Mesodermal cell (in vitro differentiated cells): Measurements from ENCODE around the gene DDX6. TPM values are rescaled to one million over a fixed set of nuclear protein-coding genes. Genes with fewer than 3 reads are reported as not detected.
"Not testable (repeated sequence)": the region's sequence is repeated elsewhere in the genome, so short reads cannot be mapped to it uniquely, and the experiment has no call there.

ENCODE experiments used
- H3K27ac ChIP-seq: 2 replicates; pipeline ENCODE4 v1.7.0; 2013; ENCODE audit warnings: mild to moderate bottlenecking, low read depth, low read length, moderate library complexity; ENCODE audit not compliant: severe bottlenecking
- H3K36me3 ChIP-seq: 2 replicates; pipeline ENCODE4 v1.7.1; 2013; ENCODE audit warnings: mild to moderate bottlenecking, low read length, moderate library complexity; ENCODE audit not compliant: control insufficient read depth, insufficient read depth
- H3K4me1 ChIP-seq: one replicate; pipeline ENCODE4 v1.7.1; 2013; ENCODE audit warnings: mild to moderate bottlenecking, low read length; ENCODE audit not compliant: insufficient read depth, control insufficient read depth, poor library complexity, severe bottlenecking
- H3K4me3 ChIP-seq: 2 replicates; pipeline ENCODE4 v1.7.0; 2013; ENCODE audit warnings: low read length, control low read depth, mild to moderate bottlenecking; ENCODE audit not compliant: insufficient read depth, poor library complexity, severe bottlenecking; ENCODE audit errors: extremely low read depth
- H3K9me3 ChIP-seq: 2 replicates; pipeline ENCODE4 v1.7.1; 2013; ENCODE audit warnings: mild to moderate bottlenecking, low read length, moderate library complexity; ENCODE audit not compliant: control insufficient read depth
- WGBS, 2 experiments: methylation state at CpG; one replicate each; pipeline ENCODE4 v1.1.5; 2013; ENCODE audit warnings: missing lambda C conversion rate in 2 of 2; ENCODE audit not compliant: insufficient coverage in 2 of 2; 5-methylcytosine and 5-hydroxymethylcytosine counted together
- polyA plus RNA-seq, 2 experiments: library from polyadenylated mRNA; stranded (reverse); fragments of 50-300 nt; gene quantifications; one replicate each; pipeline ENCODE4 v1.2.3, GENCODE V29; 2013

DDX6 gene, protein sequence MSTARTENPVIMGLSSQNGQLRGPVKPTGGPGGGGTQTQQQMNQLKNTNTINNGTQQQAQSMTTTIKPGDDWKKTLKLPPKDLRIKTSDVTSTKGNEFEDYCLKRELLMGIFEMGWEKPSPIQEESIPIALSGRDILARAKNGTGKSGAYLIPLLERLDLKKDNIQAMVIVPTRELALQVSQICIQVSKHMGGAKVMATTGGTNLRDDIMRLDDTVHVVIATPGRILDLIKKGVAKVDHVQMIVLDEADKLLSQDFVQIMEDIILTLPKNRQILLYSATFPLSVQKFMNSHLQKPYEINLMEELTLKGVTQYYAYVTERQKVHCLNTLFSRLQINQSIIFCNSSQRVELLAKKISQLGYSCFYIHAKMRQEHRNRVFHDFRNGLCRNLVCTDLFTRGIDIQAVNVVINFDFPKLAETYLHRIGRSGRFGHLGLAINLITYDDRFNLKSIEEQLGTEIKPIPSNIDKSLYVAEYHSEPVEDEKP
- polyA plus RNA-seq (2013, experiment 1 of 2), result 49.3 TPM
- polyA plus RNA-seq (2013, experiment 2 of 2), result 51.4 TPM

- WGBS, 2 experiments, result 0% methylated on average over 41 to 57 of the region's 81 CpGs
- peaks cover 9% of the 10 kb centered on the region for H3K4me1 ChIP-seq
- peaks cover 12% of the 10 kb centered on the region for H3K36me3 ChIP-seq
- peak within 1 kb of the TSS; percentile 98 for H3K27ac ChIP-seq
- peak within 1 kb of the TSS; percentile 96 for H3K4me3 ChIP-seq
- H3K9me3 ChIP-seq, result no peaks in the 10 kb centered on the region
Observed at GRCh38 chr11:118791111-118791960, at the start of gene DDX6. TSS of gene DDX6 (minus strand) at chr11:118791164. CDS start at chr11:118786251, 4,913 bp downstream.

DNA sequence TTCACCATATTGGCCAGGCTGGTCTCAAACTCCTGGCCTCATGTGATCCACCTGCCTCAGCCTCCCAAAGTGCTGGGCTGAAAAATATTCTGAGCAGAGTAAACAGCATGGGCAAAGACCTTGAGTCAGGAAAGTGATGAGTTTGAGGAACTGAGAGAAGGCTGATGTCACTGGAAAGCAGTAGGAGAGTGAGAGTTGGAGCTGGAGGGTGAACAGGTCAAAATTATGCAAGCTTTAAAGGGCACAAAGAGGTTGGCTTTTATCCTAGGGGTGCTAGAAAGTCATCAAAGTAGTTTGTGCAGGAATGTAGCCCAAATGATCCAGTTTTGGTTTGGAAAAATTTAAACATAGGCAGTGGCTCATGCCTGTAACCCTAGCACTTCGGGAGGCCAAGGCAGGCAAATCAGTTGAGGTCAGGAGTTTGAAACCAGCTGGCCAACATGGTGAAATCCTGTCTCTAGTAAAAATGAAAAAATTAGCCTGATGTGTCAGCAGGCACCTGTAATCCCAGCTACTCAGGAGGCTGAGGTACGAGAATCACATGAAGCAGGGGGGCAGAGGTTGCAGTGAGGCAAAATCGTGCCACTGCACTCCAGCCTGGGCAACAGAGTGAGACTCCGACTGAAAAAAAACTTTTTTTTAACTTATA lies 48.1 kb upstream of the DDX6 start:
- no peak overlapping the region for H3K27ac ChIP-seq
- 91 to 100% methylated on average over 2 of the region's 4 CpGs for WGBS, 2 experiments
- no peaks in the 10 kb centered on the region for H3K36me3 ChIP-seq
- no peaks in the 10 kb centered on the region for H3K4me1 ChIP-seq
- H3K4me3 ChIP-seq, result no peak overlapping the region
- H3K9me3 ChIP-seq, result no peaks in the 10 kb centered on the region

DNA sequence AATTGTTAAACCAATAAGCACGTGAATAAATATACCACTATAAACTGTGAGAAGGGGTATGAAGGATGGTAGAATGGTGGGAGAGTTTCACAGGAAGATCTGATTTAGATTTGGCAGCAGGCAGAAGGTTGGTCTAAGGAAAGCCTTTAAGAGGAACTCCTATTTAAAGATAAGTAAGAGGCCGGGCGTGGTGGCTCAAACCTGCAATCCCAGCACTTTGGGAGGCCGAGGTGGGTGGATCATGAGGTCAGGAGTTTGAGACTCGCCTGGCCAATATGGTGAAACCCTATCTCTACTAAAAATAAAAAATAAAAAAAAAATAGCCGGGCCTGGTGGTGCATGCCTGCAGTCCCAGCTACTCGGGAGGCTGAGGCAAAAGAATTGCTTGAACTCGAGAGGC lies 46.9 kb upstream of the DDX6 start:
- WGBS, 2 experiments, result 82 to 100% methylated on average over 1 to 5 of the region's 8 CpGs
- Histone ChIP-seq H3K9me3 (no peaks in the 10 kb centered on the region), H3K4me3 (no peak overlapping the region), H3K27ac (no peak overlapping the region), H3K4me1 (no peaks in the 10 kb centered on the region), H3K36me3 (no peaks in the 10 kb centered on the region)

DNA sequence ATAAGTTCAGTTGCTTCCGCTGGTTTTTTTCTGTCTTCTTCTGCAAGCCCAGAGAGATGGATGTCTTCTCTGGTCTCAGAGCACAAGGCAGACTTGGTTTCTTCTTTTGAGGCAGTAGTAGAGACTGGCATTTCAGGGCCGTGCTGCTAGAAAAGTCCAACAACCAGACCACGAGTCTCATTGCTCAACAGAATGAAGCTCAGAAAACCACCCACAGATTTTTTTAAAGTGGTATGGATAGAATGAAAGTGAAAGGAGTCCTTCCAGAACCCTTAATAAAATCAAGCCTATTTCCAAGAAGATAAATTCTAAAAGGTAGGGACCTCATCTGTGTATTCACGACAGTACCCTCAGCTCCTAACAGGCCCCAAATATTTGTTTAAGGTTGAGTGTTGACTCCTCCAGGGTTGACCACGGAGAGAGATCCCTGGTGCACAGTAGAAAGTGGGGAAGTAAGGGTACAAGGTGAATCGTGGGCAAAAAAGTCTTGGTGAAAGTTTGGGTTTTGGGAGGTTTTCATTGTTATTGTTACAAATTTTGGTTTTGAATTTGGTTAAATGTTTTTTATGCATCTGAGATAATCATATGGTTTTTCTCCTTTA lies 43.6 kb upstream of the DDX6 start:
- Histone ChIP-seq H3K9me3 (no peaks in the 10 kb centered on the region), H3K36me3 (no peaks in the 10 kb centered on the region), H3K4me3 (no peak overlapping the region), H3K4me1 (no peaks in the 10 kb centered on the region), H3K27ac (no peak overlapping the region)
- 90 to 100% methylated on average over 3 of the region's 6 CpGs for WGBS, 2 experiments

- Histone ChIP-seq H3K9me3 (no peaks in the 10 kb centered on the region), H3K4me1 (no peaks in the 10 kb centered on the region), H3K27ac (no peak overlapping the region), H3K4me3 (no peak overlapping the region), H3K36me3 (no peaks in the 10 kb centered on the region)
- 95 to 100% methylated on average over 5 to 7 of the region's 7 CpGs for WGBS, 2 experiments
Observed at GRCh38 chr11:118827118-118827517, 36.2 kb upstream of the DDX6 start.

DNA sequence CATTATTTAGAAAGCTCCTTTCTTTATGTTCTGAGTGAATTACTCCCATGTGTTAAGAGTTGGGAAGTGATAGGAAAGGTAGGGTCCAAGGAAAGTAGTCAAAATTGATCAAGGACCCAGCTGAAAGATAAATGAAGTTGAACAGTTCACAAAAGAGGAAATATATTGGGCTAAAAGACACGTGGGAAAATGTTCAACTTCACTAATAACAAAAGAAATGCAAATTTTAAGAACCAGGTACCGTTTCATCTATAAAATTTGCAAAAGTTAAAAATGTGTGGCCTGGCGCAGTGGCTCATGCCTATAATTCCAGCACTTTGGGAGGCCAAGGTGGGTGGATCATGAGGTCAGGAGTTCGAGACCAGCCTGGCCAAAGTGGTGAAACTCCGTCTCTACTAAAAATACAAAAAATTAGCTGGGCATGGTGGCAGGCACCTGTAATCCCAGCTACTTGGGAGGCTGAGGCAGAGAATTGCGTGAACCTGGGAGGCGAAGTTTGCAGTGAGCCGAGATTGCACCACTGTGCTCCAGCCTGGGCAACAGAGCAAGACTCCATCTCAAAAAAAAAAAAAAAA lies 32.1 kb upstream of the DDX6 start:
- H3K27ac ChIP-seq, H3K4me1 ChIP-seq, H3K9me3 ChIP-seq, H3K4me3 ChIP-seq, H3K36me3 ChIP-seq: not testable (repeated sequence)
- 90 to 97% methylated on average over 5 to 6 of the region's 8 CpGs for WGBS, 2 experiments

DNA sequence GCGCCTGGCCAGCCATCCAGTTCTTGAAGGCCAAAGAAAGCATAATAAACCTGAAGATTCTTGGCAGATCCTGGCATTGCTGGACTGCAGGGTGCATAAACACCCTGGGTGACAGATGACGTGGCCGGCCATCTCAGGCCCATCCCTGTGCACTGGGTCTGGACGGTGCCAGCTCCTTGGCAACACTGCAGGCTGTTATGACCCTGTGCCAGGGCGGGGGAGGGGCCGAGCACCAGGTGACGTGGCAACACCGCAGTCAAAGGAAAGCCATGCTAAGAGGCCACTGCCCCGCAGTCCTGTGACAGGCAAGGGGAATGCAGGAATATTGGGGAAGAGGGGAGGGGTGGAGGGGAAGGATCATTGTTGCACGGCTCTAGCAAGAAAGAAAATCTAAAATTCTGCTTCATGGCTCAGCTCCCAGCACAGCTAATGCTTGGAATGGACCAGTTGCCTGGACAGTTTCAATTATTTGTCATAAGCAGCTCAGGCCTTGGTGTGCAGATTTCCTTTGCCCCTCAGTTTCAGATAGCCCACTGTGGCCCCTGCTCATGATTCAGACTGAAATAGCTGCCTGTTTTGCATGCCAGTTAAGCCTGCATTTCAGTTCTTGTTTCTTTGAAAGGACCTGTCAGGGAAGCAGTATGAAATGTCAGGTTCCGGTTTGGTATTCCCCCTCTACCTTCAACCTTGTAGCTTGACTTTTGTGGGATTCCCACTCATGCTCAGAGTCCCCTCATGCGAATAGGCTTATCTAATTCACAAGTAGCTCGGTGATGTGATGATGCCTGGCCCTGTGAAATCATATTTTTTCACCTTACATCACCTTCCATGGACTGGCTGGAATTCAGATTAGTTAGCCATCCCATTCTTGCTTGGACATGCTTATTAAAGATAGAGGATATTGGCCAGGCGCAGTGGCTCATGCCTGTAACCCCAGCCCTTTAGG lies 29.7 kb upstream of the DDX6 start:
- Histone ChIP-seq H3K9me3 (no peaks in the 10 kb centered on the region), H3K4me1 (no peaks in the 10 kb centered on the region), H3K36me3 (no peaks in the 10 kb centered on the region), H3K27ac (no peak overlapping the region), H3K4me3 (no peak overlapping the region)
- 79 to 86% methylated on average over 9 to 13 of the region's 14 CpGs for WGBS, 2 experiments

DNA sequence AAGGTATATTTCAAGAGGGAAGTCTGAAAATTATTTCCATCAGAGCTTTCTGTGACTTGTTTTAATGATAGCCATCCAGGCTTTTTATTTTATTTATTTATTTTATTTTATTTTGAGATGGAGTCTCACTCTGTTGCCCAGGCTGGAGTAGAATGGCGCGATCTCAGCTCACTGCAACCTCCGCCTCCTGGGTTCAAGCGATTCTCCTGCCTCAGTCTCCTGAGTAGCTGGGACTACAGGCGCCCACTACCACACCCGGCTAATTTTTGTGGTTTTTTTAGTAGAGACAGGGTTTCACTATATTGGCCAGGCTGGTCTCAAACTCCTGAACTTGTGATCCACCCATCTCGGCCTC lies 29.0 kb upstream of the DDX6 start:
- not testable (repeated sequence) for H3K36me3 ChIP-seq, H3K9me3 ChIP-seq, H3K27ac ChIP-seq, H3K4me1 ChIP-seq, H3K4me3 ChIP-seq
- 89 to 96% methylated on average over 7 of the region's 7 CpGs for WGBS, 2 experiments

- H3K4me3 ChIP-seq, result no peak overlapping the region
- WGBS, 2 experiments, result 89 to 92% methylated on average over 1 to 2 of the region's 7 CpGs
- H3K4me1 ChIP-seq, result no peaks in the 10 kb centered on the region
- H3K9me3 ChIP-seq, result no peaks in the 10 kb centered on the region
- H3K36me3 ChIP-seq, result no peaks in the 10 kb centered on the region
- H3K27ac ChIP-seq, result no peak overlapping the region
Observed at GRCh38 chr11:118819334-118820024, 28.5 kb upstream of the DDX6 start.
